Mucosa of gallbladder (tissue), 1 donor: ENCODE results near the gene DNAH5. TPM values are rescaled to one million over a fixed set of nuclear protein-coding genes. Genes with fewer than 3 reads are reported as not detected.
"Not testable (repeated sequence)": the region's sequence is repeated elsewhere in the genome, so short reads cannot be mapped to it uniquely, and the experiment has no call there.

ENCODE experiments used
- DNase-seq: peaks from one replicate; pipeline ENCODE4 v3.0.0-alpha.2; 2020; ENCODE audit warnings: low spot score
- total RNA-seq: library from RNA; stranded (reverse); gene quantifications from one replicate; pipeline ENCODE4 v1.2.1, GENCODE V29; 2021
- donor health status: DM: no; HTN: no; CAD: no.

The DNAH5 gene, protein sequence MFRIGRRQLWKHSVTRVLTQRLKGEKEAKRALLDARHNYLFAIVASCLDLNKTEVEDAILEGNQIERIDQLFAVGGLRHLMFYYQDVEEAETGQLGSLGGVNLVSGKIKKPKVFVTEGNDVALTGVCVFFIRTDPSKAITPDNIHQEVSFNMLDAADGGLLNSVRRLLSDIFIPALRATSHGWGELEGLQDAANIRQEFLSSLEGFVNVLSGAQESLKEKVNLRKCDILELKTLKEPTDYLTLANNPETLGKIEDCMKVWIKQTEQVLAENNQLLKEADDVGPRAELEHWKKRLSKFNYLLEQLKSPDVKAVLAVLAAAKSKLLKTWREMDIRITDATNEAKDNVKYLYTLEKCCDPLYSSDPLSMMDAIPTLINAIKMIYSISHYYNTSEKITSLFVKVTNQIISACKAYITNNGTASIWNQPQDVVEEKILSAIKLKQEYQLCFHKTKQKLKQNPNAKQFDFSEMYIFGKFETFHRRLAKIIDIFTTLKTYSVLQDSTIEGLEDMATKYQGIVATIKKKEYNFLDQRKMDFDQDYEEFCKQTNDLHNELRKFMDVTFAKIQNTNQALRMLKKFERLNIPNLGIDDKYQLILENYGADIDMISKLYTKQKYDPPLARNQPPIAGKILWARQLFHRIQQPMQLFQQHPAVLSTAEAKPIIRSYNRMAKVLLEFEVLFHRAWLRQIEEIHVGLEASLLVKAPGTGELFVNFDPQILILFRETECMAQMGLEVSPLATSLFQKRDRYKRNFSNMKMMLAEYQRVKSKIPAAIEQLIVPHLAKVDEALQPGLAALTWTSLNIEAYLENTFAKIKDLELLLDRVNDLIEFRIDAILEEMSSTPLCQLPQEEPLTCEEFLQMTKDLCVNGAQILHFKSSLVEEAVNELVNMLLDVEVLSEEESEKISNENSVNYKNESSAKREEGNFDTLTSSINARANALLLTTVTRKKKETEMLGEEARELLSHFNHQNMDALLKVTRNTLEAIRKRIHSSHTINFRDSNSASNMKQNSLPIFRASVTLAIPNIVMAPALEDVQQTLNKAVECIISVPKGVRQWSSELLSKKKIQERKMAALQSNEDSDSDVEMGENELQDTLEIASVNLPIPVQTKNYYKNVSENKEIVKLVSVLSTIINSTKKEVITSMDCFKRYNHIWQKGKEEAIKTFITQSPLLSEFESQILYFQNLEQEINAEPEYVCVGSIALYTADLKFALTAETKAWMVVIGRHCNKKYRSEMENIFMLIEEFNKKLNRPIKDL (N-terminal part only)
- total RNA-seq = 1.8 TPM

DNA sequence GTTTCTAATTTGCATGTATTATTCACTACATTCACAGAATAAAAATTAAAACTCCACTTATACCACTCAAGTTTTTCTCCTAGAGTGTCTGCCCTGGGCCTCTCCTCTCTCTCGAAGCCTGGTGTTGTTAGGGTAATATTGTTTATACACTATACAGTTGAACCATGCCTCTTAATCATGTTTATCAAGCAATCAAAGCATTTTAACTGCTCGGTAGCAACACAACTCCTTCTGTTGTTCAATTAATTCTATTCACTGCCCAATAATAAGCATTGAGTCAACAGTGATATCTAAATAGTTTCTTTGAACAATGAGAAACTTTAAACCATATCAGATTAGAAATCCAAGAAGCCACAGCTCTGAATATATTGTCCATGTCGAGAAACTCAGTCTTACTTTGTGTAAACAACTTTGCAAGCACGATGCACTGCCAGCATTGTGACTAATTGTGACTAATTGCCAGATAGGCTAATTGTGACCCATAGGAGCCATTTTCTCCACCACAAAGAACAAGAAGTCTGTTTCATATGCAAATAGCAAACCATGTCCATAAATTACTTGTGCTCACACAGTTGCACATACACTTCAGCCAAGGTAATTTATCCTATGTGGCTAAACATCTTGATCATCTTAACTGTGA lies at the start of gene DNAH5:
DNAH5 (minus strand) TSS at position 129 of the 640 bp plus-strand sequence. CDS start 250 bp downstream, outside the sequence.
- DNase-seq = no peak

DNA sequence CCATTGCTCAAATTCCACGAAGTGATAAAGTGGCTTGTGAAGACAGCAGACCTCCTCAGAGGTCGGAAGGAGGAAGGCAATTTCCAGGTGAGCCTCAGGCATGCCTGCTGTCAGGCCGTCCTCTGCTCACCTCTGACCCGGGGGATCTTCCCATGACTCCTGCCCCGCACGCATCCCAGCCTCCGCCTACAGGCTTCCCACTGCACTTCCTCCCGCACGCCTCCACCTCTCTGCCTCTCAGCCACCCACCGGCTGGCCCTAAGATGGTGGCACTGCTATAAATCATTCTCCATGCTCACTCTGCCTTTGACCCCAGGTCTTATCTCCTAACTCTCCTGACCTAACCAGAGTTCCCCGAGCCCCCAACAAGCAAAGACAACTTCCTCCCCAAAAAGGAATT lies 49.4 kb upstream of the DNAH5 start:
- no peak for DNase-seq

DNA sequence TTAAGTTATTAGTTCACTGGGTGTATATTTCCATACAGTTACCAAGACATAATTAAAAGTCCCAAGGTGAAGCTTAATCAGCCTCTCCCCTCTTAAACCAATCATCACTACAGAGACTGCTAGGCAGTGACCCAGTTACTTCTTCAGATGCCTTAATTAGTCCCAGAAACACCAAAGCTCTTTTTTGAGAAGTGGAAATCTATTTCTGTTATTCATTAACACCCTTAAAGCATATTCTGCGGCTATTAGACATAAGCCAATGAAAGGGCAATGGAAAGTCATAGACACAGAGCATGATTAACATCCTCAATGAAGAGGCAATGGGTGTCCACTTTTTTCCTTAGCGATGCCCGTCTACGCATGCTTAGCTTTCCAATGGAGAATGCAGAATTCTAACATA lies 48.3 kb upstream of the DNAH5 start:
- no peak for DNase-seq

DNA sequence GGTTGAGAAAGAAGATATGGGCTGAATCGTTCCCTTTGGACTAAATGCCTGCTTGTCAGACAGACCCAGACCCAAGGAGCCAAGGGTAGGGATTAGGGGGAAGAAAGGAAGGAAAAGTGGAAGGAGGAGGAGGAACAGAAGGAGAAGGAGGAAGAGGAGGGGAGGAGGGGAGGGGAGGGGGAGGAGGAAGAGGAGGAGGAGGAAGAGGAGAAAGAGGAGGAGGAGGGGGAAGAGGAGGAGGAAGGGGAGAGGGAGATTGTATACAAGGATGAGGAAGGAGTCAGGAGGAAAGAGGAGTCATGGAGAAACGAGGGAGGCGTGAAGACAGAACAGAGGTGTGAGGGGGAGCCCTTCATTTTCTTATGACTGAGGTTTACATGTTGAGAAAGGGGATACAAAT lies 46.9 kb upstream of the DNAH5 start:
- DNase-seq = no peak

DNA sequence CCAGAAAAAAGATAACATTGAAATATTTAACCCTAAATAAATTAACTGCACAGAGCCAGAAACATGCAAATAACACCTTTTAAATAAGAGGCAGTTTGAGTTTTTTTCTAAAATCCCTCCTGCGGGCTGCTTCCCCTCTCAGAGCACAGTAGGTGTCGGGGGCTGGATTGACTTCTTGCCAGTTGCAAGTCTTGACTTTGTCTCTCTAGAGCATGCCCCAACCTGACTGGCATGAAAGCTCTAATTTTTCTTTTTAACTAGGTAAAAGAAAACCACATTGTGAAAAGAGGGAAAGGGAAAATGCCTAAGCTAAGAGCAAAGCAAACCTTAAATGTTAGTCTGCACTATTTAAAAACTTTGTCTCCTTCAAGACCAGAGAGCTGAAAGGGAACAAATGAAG lies 46.4 kb upstream of the DNAH5 start:
- no peak for DNase-seq

DNA sequence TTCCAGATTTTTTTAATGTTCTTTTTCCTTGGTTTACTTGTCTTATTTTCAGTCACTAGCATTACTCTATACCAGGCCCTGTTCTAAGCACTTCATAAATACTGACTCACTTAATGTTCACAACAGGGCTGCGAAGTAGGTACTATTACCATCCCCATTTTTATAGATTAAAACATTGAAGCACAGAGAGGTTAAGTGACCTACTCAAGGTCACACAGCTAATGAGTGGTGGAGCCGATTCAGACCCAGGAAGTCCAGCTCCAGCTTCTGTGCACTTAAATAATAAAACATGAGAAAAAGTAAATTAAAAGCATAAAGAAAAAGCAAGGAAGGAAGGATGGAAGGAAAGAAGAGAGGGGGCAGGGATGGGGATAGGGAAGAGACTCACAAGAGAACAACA lies 45.3 kb upstream of the DNAH5 start:
- no peak for DNase-seq

DNA sequence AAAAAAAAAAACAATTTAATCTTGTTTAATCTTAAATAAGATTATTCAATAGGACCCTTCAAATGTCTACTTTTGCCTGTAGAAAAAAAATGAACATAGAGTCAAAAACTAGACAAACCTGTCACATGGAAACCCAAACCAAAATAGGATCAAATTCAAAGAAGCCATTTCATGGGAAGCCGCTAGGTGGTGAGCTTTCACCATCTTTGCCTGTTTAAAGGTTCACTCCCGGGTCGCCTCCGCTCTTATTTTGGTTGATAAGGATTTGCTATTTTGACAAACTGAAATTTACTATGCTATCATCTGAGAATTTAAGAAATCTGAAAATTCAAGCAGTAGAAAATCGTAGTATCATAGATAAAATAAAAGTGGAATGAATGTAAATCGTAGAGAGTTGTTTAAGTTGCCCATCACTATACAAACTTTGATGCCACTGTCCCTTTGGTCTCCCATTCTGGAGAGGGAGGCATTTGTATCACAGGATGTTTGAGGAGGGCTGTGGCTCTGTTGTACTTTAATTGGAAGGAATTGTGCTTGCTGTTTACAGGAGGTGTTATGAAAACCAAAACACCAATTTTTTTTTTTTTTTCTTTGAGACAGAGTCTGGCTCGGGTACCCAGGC lies 43.5 kb upstream of the DNAH5 start:
- no peak for DNase-seq

DNA sequence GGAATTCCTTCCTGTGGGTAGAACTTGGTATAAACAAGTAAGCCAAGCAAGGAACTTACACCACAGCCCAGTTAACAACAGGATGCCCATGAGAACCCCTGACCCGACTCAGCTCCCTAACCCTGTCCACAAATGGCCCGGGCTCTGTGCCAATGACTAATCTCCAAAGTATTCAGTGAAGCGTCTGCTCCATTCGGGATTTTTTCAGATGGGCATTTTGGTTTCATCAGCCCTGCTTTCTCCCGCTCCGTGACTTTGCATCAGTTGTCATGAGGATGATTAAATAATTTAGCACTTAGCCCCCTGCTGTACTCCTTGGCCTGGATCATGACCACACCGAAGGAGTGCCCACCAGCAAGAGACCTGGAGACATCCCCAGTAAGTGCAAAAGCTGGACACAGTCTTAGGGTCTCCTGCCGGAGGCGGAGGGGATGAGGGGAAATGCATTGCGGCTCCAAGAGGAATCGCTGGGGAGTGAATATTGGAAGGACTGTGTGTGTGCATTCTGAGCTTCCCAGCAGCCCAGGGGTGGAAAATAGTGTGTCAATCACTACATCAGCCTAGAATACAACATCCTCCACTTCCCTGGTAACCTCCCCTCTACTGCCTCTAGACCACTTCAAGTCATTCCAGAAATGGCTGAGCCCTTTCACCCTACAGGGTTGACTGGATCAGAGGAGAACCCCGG lies 41.4 kb upstream of the DNAH5 start:
- no peak for DNase-seq

DNA sequence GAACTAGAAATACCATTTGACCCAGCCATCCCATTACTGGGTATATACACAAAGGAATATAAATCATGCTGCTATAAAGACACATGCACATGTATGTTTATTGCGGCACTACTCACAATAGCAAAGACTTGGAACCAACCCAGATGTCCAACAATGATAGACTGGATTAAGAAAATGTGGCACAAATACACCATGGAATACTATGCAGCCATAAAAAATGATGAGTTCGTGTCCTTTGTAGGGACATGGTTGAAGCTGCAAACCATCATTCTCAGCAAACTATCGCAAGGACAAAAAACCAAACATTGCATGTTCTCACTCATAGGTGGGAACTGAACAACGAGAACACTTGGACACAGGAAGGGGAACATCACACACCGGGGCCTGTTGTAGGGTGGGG lies 40.4 kb upstream of the DNAH5 start:
- DNase-seq = not testable (repeated sequence)

DNA sequence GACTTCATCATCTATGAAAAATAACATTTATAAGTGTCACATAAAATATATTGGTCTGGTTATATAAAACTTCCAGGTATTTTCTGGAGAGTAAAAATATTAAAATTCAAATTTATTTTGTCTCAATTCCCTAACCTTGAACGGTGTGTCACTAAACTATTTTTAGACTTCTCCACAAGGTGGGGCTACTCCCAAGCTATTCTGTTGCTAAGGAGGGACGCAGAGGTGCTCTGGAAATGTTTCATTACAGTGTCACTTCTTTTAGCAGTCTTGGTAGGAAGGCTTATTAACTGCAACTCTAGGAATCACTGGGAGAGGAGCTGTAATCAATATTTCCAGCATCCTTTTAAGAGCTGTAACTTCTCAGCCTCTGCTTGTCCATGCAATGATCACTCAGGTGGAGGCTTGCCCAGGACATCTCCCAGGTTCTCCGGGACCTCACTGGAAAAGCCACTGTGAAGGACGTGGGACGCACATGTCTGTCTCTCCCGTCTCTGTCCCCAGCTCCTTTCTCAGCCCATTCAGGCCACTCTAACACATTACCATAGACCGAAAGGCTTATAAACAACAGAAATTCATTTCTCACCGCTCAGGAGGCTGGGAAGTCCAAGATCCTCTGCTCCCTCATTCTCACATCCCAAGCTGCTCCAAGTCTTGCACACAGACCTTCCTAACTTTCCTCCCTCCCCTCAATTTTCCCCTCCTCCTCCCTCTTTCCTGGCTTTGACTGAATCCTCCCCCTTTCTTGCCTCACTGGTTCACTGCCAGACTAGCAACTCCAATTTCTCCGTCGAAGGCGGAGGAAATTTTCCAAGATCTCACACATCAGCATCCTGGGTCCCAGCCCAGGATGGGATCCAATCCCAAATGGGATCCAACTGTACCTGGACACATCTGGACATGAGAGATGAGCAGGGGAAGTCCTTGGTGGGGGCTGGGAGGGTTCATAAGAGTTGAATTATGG lies 32.7 kb upstream of the DNAH5 start:
- DNase-seq = no peak

DNA sequence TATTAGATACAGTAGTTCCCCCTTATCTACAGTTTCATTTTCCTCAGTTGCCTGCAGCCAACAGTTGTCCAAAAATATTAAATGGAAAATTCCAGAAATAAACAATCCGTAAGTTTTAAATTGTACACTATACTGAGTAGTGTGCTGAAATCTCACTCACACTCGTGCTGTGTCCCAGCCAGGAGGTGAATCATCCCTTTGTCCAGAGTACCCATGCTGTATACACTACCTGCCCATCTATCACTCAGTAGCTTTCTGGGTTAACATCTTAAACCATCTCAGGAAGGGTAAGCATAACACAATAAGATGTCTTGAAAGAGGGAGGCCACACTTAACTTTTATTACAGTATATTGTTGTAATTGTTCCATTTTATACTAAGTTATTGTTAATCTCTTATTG lies 31.7 kb upstream of the DNAH5 start:
- DNase-seq = no peak

DNA sequence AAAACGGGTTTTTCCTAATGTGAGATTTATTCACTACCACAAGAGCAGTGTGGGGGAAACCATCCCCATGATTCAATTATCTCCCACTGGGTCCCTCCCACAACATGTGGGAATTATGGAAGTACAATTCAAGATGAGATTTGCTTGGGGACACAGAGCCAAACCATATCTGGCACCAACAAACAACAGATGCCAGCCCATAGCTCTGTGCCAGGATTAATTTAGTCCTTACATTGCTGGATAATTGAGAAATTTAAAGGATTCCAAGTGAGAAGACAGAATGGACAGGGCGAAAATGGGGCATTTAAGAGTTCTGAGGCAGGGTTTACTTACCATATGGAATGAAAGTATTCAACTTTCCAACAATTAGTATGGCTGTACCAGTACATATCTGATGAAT lies 30.8 kb upstream of the DNAH5 start:
- no peak for DNase-seq

DNA sequence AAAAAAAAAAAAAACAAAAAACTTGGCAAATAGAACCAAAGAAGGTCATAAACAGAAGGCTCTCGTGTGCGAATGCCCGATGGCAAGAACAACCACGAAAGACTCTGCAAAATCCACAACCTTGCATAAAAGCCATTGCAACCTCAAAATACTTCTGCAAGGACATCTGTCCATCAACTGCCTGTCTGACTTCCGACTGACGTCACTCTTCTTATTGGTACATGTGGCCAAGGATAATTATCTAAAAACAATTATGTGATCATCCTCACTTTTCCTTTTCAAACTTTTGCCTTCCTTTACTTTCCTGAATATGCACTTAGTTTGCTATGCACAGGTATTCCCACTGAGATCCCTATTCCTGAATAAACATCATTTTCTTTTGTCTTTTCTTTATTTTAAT lies 29.2 kb upstream of the DNAH5 start:
- DNase-seq = no peak

DNA sequence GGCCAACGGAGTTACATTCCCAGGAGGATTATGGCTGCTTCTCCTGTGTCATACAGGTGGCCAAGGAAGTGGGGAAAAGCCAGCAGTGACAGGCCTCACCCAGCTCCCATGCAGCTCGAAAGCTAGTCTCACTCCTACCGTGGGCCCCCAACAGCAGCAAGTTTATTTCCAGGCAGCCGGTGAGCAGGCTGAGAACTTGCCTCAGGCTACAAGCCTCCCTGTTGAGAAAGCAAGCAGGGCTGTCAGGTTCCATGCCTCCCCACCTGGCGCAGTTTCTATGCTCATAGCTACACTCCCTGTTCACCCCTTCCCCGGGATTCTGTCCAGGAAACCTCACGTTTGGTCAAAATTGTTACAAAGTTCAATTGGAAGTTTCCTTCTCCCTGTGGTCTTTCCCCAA lies 27.5 kb upstream of the DNAH5 start:
- no peak for DNase-seq

DNA sequence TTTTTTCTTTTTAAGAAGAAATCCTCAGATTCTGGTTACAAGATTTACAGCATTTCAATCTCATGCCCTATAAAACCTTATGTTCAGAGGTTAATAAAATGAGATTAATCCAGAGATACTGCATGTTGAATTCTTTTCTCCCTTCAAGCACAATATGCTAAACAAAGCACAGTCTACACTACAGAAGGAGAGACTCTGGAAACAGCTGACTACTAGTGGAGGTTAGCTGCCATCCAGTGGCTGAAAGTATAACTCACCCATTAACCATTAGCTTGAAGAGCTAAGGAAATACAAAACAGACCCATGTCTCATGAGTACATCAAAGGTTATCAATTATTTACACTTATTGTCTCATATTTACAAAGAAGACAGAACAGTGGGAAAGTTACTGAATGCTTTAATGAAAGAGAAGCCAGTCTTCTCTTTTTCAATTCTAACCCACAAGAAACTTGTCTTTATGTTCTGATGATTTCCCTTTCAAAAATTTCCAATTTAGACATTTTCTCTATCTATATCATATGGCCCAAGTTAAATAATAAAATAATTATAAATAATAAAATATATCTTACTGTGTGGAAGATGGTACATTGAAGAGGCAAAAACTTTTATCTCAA lies 12.7 kb upstream of the DNAH5 start:
- peak; percentile 38 for DNase-seq

DNA sequence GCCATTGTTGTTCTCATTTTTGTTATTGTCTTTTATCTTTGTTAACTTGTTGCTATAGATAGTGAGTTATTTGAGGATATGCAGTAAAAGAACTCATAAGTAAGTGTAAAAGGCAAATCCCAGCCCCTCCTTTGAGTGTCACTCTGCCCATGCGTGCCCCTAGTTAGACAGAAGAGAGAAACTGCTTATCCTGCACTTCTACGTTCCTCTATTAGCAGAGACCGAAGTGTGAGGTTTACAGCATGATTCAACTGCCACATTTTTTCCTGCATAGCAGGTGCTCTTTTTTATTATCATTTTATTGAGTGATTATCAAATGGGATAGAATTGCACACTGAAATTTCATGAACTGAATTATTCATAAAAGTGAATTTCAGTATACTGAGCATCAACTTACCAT lies 12.0 kb upstream of the DNAH5 start:
- DNase-seq = no peak

DNA sequence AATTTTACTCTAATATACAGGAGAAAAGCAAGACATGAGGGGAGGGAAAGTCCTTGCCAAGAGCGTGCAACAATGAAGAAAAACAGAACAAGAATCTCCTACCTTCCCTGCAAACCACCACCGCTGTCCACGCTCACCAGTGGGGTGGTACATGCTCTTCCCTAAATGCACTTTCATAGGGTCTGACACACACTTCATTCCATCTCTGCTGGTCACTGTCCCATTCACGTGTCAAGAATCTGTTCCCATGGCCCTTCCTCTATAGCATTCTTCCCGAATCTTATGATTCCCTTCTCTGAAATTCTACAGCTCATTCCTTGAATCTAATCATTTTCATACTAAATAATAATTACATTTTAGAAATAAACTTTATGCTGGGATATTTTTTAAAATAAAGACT lies 11.4 kb upstream of the DNAH5 start:
- DNase-seq = no peak

DNA sequence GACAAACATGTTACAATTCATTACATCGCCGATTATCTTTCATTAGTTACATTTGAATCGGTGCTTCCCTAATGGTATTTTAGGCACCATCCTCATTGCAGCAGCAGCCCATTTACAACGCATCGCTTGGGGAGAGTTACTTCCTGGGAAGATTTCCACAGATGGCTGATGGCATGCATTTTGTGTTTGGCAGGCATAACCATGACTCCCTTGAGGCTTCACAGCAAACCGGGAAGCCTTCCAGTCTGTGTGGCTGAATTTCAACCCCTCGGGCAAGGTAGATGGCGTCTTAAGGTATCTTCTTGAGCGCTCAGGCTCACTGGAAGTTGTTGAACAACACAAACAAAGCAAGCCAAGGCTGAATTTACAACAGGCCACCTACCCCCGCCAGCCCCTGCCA lies 1.6 kb upstream of the DNAH5 start:
- no peak for DNase-seq

DNA sequence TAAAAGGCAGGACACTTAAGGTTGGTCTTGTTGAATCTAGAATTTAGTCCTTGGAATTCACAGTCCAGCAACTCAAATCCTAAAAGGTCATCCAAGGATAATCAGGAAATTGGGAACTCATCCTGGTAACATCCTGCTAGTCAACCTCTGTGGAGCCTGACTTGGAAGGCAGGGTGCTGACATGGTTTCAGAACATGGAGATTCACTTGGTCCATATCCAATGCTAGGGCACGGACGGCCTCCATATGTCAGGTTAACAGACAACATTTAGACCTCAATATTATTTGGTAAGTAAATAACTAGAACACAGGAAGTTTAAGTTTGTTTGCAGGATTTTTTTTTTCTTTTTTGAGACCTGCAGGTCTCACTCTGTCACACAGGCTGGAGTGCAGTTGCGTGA lies 783 bp upstream of the DNAH5 start:
- DNase-seq = no peak
